ENCODE data around the gene NEDD4. TPM values are rescaled to one million over a fixed set of nuclear protein-coding genes. Genes with fewer than 3 reads are reported as not detected.
A peak's percentile ranks its signal among the peaks of the same experiment; 100 is the strongest.

Gene NEDD4
- 15.6 and 25.3 TPM in 2 replicates for total RNA-seq

- peak within 1 kb of the TSS; percentile 82 for H3K4me3 ChIP-seq (ENCODE audit: low read depth, low read length)
- no peak for DNase-seq (ENCODE audit: low read depth)
- peak; percentile 49 for TF ChIP-seq CTCF (conservative IDR thresholded peaks at IDR 0.05; ENCODE audit: low read depth, low read length)
These were observed at the start of gene NEDD4 for GRCh38 chr15:55993111-55993803. Gene NEDD4, minus strand, starts transcription at chr15:55993612. Its CDS starts 57 bp downstream, at chr15:55993555.

- H3K4me3 ChIP-seq (ENCODE audit: low read depth, low read length) = no peak overlapping the region
- no peak for TF ChIP-seq CTCF (conservative IDR thresholded peaks at IDR 0.05; ENCODE audit: low read depth, low read length)
- DNase-seq (ENCODE audit: low read depth) = no peak
These were observed 49.1 kb upstream of the NEDD4 start for GRCh38 chr15:56042498-56042897.

GRCh38 chr15:56042031-56042430, 48.6 kb upstream of the NEDD4 start:
- no peak for DNase-seq (ENCODE audit: low read depth)
- H3K4me3 ChIP-seq (ENCODE audit: low read depth, low read length) = no peak overlapping the region
- no peak for TF ChIP-seq CTCF (conservative IDR thresholded peaks at IDR 0.05; ENCODE audit: low read depth, low read length)

GRCh38 chr15:56040081-56041035, 46.9 kb upstream of the NEDD4 start:
- peak; percentile 97 for DNase-seq (ENCODE audit: low read depth)
- H3K4me3 ChIP-seq (ENCODE audit: low read depth, low read length) = no peak overlapping the region
- TF ChIP-seq CTCF (conservative IDR thresholded peaks at IDR 0.05; ENCODE audit: low read depth, low read length) = no peak

- TF ChIP-seq CTCF (conservative IDR thresholded peaks at IDR 0.05; ENCODE audit: low read depth, low read length) = no peak
- DNase-seq (ENCODE audit: low read depth) = no peak
These were observed 45.3 kb upstream of the NEDD4 start for GRCh38 chr15:56038707-56039106.

GRCh38 chr15:56038015-56038414, 44.6 kb upstream of the NEDD4 start:
- DNase-seq (ENCODE audit: low read depth) = no peak
- no peak for TF ChIP-seq CTCF (conservative IDR thresholded peaks at IDR 0.05; ENCODE audit: low read depth, low read length)
- H3K4me3 ChIP-seq (ENCODE audit: low read depth, low read length) = no peak overlapping the region

More at GRCh38 chr15:56038707-56039106, 45.3 kb upstream of the NEDD4 start:
- no peak overlapping the region for H3K4me3 ChIP-seq (ENCODE audit: low read depth, low read length)

All from epithelial cell of proximal tubule (primary cell).